OCI-M1 (cell line): ENCODE results near the gene OR5AN1.
"Not testable (repeated sequence)": the region's sequence is repeated elsewhere in the genome, so short reads cannot be mapped to it uniquely, and the experiment has no call there.

Source experiments
- DNase-seq: peaks from one replicate; lab custom pipeline; 2025; lab: John Stamatoyannopoulos, UW

Gene OR5AN1, protein sequence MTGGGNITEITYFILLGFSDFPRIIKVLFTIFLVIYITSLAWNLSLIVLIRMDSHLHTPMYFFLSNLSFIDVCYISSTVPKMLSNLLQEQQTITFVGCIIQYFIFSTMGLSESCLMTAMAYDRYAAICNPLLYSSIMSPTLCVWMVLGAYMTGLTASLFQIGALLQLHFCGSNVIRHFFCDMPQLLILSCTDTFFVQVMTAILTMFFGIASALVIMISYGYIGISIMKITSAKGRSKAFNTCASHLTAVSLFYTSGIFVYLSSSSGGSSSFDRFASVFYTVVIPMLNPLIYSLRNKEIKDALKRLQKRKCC

DNA sequence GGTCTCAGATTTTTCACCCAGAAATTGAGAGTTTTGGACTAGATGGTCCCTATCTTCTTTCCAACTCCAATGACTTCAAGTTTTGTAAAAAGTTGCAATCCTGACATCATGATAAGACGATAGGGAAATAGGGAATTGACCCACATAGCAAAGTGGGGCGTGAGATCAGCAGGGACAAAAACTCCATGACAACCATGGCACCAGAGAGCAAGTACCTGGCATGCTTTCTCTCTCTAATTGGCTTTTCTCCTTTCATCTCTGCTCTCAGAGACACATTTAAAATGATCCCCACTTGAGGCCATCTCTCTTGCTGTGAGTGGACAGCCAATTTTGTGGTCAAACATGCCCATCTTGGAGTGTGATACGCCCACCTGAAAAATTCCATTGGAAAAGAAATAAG, at the start of gene OR5AN1:
TSS of gene OR5AN1 (plus strand) at position 301 of the 400 bp plus-strand sequence. CDS start 5,564 bp downstream, outside the sequence.
- no peak for DNase-seq

DNA sequence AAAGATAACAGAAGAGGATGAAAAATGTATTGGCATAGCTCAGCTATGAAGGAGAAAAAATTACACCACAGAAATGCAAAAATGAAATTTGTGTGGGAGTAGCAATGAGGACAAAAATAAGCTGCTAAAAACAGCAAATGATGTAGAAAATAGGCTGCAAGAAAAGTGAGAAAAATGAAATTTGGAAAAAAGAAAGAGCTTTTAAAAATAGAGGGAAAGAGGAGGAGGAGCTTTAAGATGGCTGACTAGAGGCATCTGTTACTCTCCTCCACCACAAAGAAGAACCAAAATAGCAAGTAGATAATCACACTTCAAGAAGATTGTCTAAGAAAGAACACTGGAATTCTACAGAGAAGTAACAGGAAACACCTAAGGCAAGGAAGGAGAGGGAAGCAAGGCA, 23.7 kb upstream of the OR5AN1 start:
- DNase-seq = no peak

DNA sequence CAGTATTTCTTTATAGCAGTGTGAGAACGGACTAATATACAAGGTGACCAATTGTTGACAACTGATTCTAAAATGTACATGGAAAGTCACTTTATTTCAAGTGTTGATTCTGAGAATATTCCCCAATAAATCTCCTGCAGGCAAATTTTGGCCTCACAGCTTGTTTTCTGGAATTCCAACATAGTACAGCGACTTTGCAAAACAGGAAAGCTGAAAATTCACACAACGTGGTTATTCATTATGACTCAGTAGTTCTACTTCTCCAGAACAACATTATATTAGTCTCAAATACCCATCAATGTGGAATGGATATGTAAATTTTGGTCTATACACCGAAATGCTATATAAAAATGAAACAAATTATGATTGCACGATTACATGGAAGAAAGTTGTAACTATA, 22.5 kb upstream of the OR5AN1 start:
- no peak for DNase-seq

DNA sequence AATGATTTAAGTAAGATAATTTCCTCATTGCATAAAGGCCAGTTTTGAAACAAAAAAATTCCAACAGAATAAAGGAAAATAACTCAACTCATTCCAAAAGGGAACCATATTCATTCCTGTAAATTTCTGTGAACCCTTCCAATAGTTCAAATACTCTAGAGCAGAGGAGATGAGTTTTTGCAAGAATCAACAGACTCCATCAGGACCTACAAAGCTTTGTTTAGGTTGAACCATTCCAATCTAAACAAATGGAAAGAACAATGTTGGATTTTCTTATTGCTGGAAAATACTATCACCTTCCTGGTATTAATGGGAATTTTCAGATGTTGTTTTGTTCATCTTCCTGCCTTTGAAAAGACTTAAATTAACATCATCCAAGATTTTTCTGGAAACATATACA, 21.8 kb upstream of the OR5AN1 start:
- no peak for DNase-seq

DNA sequence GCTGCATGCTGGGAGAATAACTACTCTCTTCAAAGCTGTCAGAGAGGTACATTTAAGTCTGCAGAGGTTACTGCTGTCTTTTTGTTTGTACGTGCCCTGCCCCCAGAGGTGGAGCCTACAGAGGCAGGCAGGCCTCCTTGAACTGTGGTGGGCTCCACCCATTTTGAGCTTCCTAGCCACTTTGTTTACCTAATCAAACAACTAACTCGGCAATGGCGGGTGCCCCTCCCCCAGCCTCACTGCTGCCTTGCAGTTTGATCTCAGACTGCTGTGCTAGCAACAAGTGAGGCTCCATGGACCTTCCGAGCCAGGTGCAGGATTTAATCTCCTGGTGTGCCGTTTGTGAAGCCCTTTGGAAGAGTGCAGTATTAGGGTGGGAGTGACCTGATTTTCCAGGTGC, 9.0 kb upstream of the OR5AN1 start:
- not testable (repeated sequence) for DNase-seq

DNA sequence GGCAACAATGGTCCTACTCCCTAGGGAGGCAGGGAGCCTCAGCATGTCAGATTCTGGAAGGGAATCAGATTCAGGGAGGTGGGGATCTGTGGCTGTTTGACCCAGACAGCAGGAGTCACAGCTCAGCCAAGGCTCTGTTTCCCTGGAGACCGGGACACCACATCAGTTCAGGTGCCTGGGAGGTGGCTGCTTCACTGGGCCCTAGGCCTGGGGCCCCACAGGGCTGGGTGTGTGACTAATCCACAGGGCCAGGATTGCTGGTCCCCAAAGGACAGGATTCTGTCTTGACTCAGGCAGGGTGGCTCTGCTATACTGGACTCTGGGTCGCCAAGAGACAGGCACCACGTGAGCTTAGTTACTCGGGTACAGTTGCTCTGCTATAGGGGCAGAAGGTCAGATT, 3.5 kb upstream of the OR5AN1 start:
- DNase-seq = no peak

DNA sequence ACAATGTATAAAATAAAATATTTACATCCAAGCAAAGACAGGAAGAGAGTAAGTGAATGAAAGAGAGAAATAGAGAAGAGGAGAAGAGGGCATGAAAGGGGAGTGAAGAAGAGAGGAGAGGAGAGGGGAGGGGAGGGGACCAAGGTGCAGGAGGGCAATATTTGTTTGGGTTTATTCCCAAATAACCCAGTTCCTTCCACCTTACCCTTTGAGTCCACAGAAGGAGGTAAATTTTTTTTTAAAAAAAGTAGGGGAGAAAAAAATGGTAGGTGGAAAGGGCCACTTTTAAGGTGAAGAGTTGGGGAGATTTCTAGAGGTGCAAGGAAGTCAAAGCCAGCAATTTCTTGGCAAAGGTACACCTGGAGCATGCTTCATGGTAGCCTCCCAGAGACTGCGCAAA, 2.1 kb upstream of the OR5AN1 start:
- no peak for DNase-seq

DNA sequence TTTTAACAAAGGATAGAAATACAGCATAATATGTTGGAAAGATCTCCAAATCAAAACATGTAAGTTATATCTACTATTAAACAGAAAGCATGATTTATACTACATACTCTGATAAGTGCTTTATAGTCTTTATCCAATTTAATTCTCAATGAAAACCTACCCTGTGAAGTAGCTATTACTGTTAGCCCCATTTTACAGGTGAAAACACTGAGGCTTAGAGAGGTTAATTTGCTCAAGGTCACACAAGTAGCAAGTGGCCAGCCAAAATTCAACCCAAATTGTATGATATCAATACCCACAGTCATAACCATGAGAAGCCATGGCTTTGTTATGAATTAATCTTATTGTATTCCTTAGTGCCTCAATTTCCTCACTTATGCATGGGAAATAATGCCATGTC, 675 bp upstream of the OR5AN1 start:
- DNase-seq = no peak

DNA sequence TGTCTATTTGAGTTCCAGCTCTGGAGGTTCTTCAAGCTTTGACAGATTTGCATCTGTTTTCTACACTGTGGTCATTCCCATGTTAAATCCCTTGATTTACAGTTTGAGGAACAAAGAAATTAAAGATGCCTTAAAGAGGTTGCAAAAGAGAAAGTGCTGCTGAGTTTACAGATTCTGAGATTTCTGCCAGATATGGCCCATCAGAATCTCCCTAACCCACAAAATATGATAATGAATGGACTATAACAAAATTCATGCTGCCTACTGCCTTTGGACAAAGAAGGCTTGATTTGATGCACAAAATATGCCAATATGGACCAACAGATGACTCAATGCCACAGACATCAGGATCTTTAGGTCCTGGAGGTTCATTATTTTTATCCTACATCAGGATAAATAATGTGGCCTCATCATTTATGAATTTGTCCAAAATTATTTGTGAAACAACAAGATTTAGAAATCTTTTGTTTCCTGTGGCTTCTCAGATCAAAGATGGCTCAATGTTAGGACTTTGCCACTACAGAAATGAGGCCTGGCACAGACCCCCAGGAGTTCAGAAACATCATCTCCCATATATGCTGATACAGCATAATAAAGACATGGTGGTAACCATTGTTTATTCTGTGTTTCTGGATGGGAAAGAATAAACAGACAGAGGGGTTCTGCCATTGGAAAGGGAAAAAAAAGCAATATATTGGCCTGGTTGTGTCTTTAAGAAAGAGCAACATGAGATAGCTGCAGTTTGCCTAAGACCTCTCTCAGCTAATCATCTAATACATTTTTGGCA, 6.7 kb downstream of the OR5AN1 start:
- DNase-seq = peak; percentile 29

DNA sequence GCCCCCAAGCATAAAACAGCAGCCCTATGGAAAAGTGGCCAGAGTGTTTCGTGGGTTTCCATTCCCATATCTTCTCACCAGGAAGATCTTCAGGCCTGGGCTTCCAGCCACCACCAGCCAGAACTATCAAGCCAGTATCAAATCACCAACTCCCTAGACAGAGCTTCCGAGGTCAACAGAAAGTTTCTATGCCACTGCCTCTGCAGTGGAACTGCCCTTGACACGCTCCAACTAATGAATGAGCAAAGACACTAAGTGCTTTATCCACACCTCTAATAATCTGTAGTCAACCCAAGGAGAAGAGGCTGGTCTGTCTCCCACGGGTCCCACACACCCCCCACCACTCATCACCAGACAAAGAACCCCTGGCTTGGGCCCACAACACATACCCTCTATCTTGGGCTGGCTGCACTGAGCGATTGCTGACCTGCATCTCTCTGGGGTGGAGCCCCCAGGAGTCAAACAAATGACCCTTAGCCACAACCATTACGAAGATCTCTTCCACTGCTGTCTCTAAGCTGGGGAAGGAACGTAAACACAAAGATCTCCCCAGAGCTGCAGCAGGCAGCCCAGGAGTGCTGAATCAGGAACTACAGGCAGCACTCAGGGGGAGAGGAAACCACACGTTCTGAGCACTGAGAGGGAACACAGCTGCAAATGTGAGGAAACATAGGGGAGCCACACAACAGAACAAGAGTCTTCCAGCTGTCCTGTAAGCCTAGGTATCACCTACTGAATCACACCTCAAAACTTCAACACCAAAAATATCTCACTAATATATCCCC, 9.7 kb downstream of the OR5AN1 start:
- peak; percentile 13 for DNase-seq

DNA sequence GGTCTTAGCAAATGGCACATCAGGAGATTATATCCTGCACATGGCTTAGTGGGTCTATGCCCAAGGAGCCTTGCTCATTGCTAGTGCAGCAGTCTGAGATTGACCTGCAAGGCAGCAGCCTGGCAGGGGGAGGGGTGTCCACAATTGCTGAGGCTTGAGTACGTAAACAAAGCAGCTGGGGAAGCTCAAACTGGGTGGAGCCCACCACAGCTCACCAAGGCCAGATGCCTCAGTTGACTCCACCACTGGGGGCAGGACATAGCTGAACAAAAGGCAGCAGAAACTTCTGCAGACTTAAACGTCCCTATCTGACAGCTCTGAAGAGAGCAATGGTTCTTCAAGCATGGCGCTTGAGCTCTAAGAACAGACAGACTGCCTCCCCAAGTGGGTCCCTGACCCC, 13.6 kb downstream of the OR5AN1 start:
- not testable (repeated sequence) for DNase-seq

DNA sequence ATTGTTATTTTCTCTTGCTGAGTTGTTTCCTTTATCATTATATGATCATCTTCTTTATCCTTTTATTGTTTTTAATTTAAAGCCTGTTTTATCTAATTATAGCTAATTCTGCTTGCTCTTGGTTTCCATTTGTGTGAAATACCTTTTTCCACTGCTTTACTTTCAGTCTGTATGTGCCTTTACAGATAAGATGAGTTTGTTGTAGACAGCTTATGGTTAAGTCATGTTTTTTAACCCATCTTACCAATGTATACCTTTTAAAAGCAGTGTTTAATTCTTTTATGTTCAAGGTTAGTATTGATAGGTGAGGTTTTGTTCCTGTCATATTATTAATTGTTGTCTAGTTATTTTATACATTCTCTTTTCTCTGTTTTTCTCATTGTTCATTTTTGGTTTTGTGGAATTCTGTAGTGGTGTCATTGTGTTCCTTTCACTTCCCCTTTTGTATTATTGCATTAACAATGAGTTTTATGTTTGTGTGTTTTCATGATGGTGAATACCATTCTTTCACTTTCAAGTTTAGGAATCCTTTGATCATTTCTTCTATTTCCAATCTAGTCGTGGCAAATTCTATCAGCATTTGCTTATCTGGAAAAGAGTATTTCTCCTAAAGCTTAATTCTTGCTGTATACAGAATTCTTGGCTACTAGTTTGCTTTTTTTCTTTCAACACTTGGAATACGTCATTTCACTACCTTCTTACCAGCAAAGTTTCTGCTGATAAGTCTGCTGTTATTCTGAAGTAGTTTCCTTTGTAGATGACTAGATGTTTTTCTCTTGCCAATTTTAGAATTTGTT, 21.8 kb downstream of the OR5AN1 start:
- peak; percentile 44 for DNase-seq

DNA sequence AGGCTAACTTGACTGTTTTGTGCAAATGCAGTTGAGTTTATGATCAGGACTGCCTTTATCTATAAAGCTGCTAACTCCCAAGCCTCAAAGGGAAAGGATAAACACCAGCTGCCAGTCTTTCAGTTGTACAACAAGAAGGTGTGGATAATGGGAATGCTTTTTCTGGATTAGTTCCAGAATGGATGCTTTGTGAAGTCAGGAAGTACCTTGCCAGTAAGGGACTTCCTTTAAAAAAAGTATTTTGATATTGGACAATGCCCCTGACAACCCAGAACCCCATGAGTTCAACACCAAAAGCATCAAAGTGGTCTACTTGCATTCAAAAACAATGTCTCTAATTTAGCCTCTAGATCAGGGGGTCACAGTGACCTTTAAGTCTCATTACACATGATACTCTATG, 35.5 kb downstream of the OR5AN1 start:
- DNase-seq = no peak

DNA sequence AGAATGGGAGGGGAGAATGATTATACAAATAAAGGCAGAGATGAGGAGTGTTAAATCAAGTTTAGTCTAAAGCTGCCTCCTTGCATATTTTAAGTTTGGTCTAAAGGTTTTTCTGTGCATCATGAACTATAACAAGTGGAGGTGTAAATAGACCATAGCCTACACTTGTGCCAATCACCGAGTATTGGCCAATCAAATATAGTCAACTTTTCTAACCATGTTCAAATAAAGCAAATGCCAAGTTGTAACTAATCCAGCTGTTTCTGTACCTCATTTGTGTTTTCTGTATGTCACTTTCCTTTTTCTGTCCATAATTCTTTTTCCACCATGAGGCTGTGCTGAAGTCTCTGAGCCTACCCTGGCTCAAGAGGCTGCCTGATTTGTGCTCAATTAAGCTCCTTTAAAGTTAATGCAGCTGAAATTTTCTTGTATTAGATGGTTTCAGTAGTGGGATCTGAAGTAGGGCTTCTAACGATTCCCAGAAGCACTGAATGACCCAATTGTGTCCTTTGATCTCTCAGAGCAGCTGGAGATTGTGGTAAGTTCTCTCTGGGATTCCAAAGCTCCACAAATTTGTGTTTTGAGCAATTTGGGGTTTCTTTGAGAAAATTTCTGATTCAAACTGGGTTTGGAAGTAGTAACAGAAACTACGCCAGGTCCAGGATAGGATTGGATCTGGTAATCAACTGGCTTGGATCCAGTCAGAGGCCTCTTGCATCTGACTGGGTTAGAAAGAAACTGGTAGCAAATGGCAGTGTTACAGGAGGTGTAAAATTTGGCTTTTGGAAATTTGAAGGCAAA, 42.0 kb downstream of the OR5AN1 start:
- no peak for DNase-seq

DNA sequence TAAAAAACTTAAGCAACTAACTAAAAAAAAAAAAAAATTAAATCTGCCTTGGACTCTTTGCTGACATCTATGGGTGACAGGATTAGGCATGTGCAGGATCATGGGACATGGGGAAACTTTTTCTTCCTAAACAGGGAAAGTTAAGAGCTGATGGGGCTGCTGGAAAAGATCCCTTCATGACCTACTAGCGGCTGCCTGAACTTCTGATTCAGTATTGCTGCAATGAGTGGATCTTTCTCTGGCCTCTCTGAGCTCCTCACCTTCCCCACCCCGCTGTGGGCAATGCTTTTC, 42.5 kb downstream of the OR5AN1 start:
- no peak for DNase-seq

DNA sequence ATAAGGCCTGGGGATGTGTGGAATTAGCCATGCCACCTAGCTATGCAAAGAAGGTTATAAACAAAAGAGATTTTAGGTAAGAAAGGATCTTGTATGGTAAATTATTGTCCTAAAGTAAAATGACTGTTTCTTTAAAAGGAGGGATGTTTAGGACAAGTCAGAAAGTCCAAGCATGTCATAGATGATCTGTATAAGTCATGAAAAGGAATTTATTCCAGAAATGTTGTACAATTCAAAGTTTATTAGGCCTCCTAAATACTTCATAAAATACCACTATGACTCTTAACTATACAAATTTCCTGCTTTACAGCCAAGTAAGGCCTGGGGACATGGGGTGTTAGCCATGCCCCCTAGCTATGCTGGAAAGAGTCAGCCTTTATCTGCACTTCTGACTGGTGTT, 44.9 kb downstream of the OR5AN1 start:
- no peak for DNase-seq

DNA sequence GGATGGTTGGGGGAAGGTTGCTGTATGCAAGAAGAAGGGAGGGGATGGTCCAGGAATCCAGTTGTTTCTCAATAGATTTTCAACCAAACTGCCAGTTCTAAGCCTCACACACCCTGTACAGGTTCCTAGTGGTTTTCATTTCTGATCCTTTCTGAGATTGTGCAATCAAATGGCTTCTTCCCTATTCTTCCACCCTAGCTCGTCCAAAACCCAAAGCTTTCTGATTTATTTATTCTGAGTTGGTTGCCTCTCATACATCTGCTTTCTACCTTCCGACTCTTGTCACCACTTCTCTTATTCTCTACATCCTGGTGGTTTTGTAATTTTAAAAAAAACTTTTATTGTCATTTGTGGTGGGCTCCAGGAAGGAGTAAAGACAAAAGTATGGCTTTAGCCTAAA, 55.0 kb downstream of the OR5AN1 start:
- peak; percentile 18 for DNase-seq

DNA sequence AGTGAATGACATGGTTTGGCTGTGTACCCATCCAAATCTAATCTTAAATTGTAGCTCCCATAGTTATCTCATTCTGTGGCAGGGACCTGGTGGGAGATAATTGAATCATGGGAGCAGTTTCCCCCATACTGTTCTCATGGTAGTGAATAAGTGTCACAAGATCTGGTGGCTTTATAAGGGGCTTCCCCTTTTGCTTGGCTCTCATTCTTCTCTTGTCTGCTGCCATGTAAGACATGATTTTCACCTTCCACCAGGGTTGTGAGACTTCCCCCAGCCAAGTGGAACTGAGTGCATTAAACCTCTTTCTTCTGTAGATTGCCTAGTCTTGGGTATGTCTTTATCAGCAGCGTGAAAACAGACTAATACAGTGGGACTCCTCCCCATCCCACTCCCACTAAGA, 56.4 kb downstream of the OR5AN1 start:
- peak; percentile 31 for DNase-seq

DNA sequence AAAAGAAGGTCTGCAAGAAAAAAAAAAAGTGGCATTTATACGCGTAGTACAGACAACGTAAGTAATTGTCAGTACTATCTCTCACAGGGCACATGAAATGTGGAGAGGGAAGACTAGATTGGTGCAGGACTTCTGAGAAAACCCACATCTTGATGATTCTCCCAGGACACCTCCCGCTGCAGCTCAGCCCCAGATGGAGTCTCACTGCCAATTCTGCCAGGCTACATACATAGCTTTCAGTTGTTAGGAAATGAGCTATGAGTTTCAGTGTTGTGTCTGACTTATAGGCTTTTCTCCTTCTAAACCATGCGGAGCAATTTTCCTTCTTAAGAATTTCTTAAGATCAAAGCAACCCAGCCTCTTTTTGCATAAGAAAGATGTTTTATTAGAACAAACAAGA, 57.9 kb downstream of the OR5AN1 start:
- DNase-seq = peak; percentile 70

DNA sequence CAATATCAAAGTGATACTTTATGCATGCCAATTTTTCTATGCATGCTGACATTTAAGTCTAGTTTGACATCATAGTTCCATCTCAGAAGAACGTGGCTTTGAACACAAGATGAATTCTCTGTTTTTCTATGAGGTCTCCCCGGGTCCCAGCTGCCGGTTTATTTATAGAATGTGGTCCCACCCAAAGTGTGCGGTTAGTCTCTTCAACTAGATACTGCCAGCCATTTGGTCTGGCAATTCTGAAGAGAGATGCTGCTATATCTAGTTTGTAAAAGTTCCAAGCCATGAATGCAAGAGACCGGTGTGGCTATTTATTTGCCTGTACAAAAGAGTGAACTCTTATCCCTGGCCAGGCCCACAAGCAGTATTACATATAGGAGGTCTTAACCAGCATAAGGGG, 58.3 kb downstream of the OR5AN1 start:
- DNase-seq = peak; percentile 36

DNA sequence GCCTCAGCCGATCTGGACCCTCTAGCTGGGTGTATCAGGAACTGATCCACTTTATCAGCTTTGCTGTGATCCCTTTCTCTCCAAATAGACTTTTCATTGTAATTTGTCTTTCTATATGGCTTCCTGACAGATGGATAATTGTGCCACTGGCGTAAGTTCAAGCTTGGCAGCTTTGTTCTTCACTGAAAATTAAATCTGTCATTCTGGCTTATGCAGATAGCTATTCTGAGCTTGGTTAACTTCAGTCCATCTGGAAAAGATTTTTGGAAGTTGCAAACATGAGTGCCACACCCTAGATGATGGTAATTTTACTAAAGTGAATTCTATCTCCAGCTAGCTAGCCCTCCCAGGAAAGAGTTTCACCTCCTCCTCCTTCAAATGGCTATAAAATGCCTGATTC, 59.5 kb downstream of the OR5AN1 start:
- no peak for DNase-seq
